GM18505 (cell line): ENCODE measurements around the gene GLRA1.

Source experiments
- ATAC-seq: cut with Tn5 transposase; IDR thresholded peaks from one replicate; pipeline ENCODE4 v1.9.1; 2021; ENCODE audit not compliant: unreplicated experiment
- POLR2A ChIP-seq: IDR thresholded peaks from 4 replicates; pipeline ENCODE4 v1.6.1; 2011; ENCODE audit warnings: borderline replicate concordance; ENCODE audit not compliant: insufficient read depth, insufficient read length; ENCODE audit errors: extremely low read depth

GLRA1 gene

GRCh38 chr5:151924564-151925301, at the start of gene GLRA1:
GLRA1 (minus strand) TSS chr5:151924851; CDS start chr5:151924549, 302 bp downstream.
- no peak for ATAC-seq
- TF ChIP-seq POLR2A: no peak

GRCh38 chr5:151970885-151971284, 46.2 kb upstream of the GLRA1 start:
- no peak for TF ChIP-seq POLR2A
- ATAC-seq: no peak

GRCh38 chr5:151967865-151968264, 43.2 kb upstream of the GLRA1 start:
- no peak for TF ChIP-seq POLR2A
- no peak for ATAC-seq

GRCh38 chr5:151966046-151966445, 41.4 kb upstream of the GLRA1 start:
- TF ChIP-seq POLR2A: no peak
- no peak for ATAC-seq

GRCh38 chr5:151964471-151964870, 39.8 kb upstream of the GLRA1 start:
- ATAC-seq: no peak
- TF ChIP-seq POLR2A: no peak

- no peak for TF ChIP-seq POLR2A
- ATAC-seq: no peak
Measured at GRCh38 chr5:151961557-151961956, 36.9 kb upstream of the GLRA1 start.

GRCh38 chr5:151958111-151958510, 33.5 kb upstream of the GLRA1 start:
- no peak for ATAC-seq
- TF ChIP-seq POLR2A: no peak

- no peak for ATAC-seq
- TF ChIP-seq POLR2A: no peak
Measured at GRCh38 chr5:151956725-151957124, 32.1 kb upstream of the GLRA1 start.

GRCh38 chr5:151954255-151954654, 29.6 kb upstream of the GLRA1 start:
- ATAC-seq: no peak
- no peak for TF ChIP-seq POLR2A

GRCh38 chr5:151953833-151954232, 29.2 kb upstream of the GLRA1 start:
- no peak for TF ChIP-seq POLR2A
- no peak for ATAC-seq

- ATAC-seq: no peak
Measured at GRCh38 chr5:151952238-151952637, 27.6 kb upstream of the GLRA1 start.

GRCh38 chr5:151950706-151951105, 26.1 kb upstream of the GLRA1 start:
- ATAC-seq: no peak
- no peak for TF ChIP-seq POLR2A

More at GRCh38 chr5:151952238-151952637, 27.6 kb upstream of the GLRA1 start:
- no peak for TF ChIP-seq POLR2A

GRCh38 chr5:151949701-151950308, 25.2 kb upstream of the GLRA1 start:
- ATAC-seq: no peak
- no peak for TF ChIP-seq POLR2A

- no peak for ATAC-seq
- TF ChIP-seq POLR2A: no peak
Measured at GRCh38 chr5:151949113-151949512, 24.5 kb upstream of the GLRA1 start.
